Heart left ventricle (tissue), 13 donors: ENCODE data around the gene HIP1.

ENCODE experiments used
- POLR2A ChIP-seq, 2 donors: fragments of 450-650 bp; IDR thresholded peaks; one replicate each; pipeline ENCODE4 v1.6.1; 2017; ENCODE audit warnings: antibody characterized with exemption in 2 of 2, mild to moderate bottlenecking in 2 of 2, moderate library complexity in 2 of 2
- TF ChIP-seq, protein P1 (sequence below), 12 donors: fragments of 200-600 bp; sonication (generic) in 4 of 12; IDR thresholded peaks; one replicate each; pipeline versions ENCODE4 v1.5.0 to v1.8.0; 2018 to 2022; ENCODE audit warnings: antibody characterized with exemption in 12 of 12, mild to moderate bottlenecking in 5 of 12
- donor health status: ischemic (EF 13 %, LVEDD 7.1; RV severe dilation, severe dysfunction).
- donor health status: DM: no; HTN: yes; CAD: no.
- donor health status: DM: no; HTN: no; CAD: no.
- donor health status: ischemic (EF 25% LVEDD 6.9; RV normal size, moderate dysfunction).
- donor health status: ischemic (EF 25% LVEDD 5.7; RV mildly dilated, moderate dysfunction).
- donor health status: ischemic (EF 35%, LVEDD 5.7; RV mildly dilated, moderate dysfunction).
- donor health status: nonischemic (EF 11% LVEDD 7.7; RV severe dilation, severe dysfunction).
- donor health status: DM: yes; HTN: yes; CAD: no.
- donor health status: PGD.
- donor health status: ischemic (EF 29% LVEDD 5.4; RV normal size, mild dysfunction).
- donor health status: nonischemic (EF 23%, LVEDD 6.1; RV moderate dilation, normal function).

DNA sequence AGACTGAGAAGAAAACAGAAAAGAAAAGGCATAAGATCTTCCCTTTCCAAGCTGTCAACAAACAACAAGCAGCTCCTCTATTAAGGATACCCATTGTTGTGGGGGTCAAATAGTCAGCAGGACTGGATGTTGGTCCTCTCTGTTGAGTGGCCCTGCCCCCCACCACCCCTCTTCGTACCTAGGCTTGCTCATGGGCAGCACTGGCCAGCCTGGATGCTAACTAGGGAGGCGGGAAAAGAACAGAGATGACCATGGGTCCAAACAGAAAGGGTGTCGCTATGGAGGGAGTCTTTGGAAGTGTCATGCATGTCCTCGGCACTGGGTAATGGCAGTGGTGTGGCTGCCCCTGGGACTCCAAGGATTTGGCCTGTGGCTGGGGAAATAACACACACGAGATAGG lies 201.0 kb downstream of the HIP1 start:
- TF ChIP-seq, protein P1, sequence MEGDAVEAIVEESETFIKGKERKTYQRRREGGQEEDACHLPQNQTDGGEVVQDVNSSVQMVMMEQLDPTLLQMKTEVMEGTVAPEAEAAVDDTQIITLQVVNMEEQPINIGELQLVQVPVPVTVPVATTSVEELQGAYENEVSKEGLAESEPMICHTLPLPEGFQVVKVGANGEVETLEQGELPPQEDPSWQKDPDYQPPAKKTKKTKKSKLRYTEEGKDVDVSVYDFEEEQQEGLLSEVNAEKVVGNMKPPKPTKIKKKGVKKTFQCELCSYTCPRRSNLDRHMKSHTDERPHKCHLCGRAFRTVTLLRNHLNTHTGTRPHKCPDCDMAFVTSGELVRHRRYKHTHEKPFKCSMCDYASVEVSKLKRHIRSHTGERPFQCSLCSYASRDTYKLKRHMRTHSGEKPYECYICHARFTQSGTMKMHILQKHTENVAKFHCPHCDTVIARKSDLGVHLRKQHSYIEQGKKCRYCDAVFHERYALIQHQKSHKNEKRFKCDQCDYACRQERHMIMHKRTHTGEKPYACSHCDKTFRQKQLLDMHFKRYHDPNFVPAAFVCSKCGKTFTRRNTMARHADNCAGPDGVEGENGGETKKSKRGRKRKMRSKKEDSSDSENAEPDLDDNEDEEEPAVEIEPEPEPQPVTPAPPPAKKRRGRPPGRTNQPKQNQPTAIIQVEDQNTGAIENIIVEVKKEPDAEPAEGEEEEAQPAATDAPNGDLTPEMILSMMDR (IDR thresholded peaks at IDR 0.05), result no peak
- TF ChIP-seq POLR2A (IDR thresholded peaks at IDR 0.05), result no peak
